Kidney (tissue), 14 donors: ENCODE measurements around the gene GTF2H4. TPM values are rescaled to one million over a fixed set of nuclear protein-coding genes. Genes with fewer than 3 reads are reported as not detected.

ENCODE experiments used
- DNase-seq, 5 donors: peaks; one replicate each; pipeline ENCODE4 v3.0.0-alpha.2; 2013 to 2020
- FAIRE-seq: peaks from 2 replicates; lab custom pipeline; 2012; peaks lifted over from hg19 to GRCh38; lab: Jason Lieb, UNC
- H3K27ac ChIP-seq, 2 donors: one replicate each; pipeline ENCODE4 v1.7.0; 2013; ENCODE audit warnings: low read depth in 2 of 2, low read length in 2 of 2, inconsistent platforms in 1 of 2
- H3K27me3 ChIP-seq: one replicate; pipeline ENCODE4 v1.7.1; 2013; ENCODE audit warnings: low read length, inconsistent platforms; ENCODE audit not compliant: control insufficient read depth, insufficient read depth
- H3K36me3 ChIP-seq, 3 donors: one replicate each; pipeline versions ENCODE4 v1.7.0 to v1.7.1; 2013; ENCODE audit warnings: low read length in 3 of 3, control low read depth in 1 of 3, inconsistent platforms in 1 of 3; ENCODE audit not compliant: insufficient read depth in 3 of 3, control insufficient read depth in 2 of 3
- H3K4me1 ChIP-seq, 3 donors: one replicate each; pipeline versions ENCODE4 v1.7.0 to v1.7.1; 2013; ENCODE audit warnings: low read length in 3 of 3, inconsistent platforms in 1 of 3, low read depth in 1 of 3; ENCODE audit not compliant: control insufficient read depth in 2 of 3, insufficient read depth in 2 of 3
- H3K4me3 ChIP-seq, 3 donors: one replicate each; pipeline versions ENCODE4 v1.7.0 to v1.8.1; 2013; ENCODE audit warnings: low read length in 3 of 3, control low read depth in 1 of 3, inconsistent platforms in 1 of 3
- H3K9ac ChIP-seq, 3 donors: one replicate each; pipeline versions ENCODE4 v1.7.0 to v1.7.1; 2013; ENCODE audit warnings: low read length in 3 of 3, control low read depth in 1 of 3, inconsistent platforms in 1 of 3
- H3K9me3 ChIP-seq, 3 donors: one replicate each; pipeline versions ENCODE4 v1.7.0 to v1.7.1; 2013; ENCODE audit warnings: low read length in 3 of 3, control low read depth in 1 of 3, inconsistent platforms in 1 of 3; ENCODE audit not compliant: control insufficient read depth in 2 of 3, insufficient read depth in 1 of 3
- CTCF ChIP-seq: IDR thresholded peaks from 3 replicates; pipeline ENCODE4 v1.5.1; 2012; ENCODE audit warnings: mild to moderate bottlenecking, moderate library complexity, borderline replicate concordance; ENCODE audit not compliant: insufficient read depth; ENCODE audit errors: extremely low read depth
- intact Hi-C: fragments of 100-400 bp; cut with DNase I; formaldehyde crosslinking; loops from one replicate; pipeline ENCODE4 v1.11.1; 2022
- polyA plus RNA-seq: library from polyadenylated mRNA; stranded (reverse); fragments of 350-450 nt; fragmentation: Illumina TruSeq; extraction: RNeasy Lipid Tissue Mini Kit (QIAGEN cat#74804); gene quantifications from one replicate; pipeline ENCODE4 v1.2.3, GENCODE V29; 2014; ENCODE audit warnings: low read depth, low replicate concordance; ENCODE audit not compliant: insufficient read depth
- total RNA-seq: library from RNA; stranded (reverse); fragmentation: NEBNext Ultra II Directional; extraction: Animal tissue kit (Norgen Biotek cat#: 25700); gene quantifications from one replicate; pipeline ENCODE4 v1.2.1, GENCODE V29; 2021
- donor health status: control.
- donor health status: control.
- donor health status: control.
- donor health status: control.
- donor health status: control.
- donor health status: DM: yes; HTN: yes; CAD: no.
- donor health status: Normal renal cell carcinoma (clear cell type).

GTF2H4 gene
- total and polyA plus RNA-seq, 2 donors from 2014 or later = 20.9 to 39.3 TPM

DNA sequence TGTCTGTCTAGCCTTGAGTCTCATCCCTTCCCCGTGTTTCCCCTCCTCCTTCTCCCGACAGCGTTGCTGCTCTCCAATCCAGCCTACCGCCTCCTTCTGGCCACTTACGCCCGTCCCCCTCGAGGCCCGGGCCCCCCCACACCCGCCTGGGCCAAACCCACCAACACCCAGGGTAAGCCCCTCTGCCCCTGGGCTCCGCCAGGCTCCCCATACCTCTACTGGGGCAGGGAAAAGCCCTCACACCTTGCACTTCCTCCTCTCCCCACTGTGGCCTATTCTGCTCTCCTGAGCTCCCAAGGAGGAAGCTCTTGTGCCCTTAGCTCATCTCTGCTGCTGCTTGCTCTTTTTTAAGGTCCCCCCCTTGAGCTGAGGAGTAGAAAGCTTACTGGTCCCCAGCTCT lies 12.7 kb upstream of the GTF2H4 start:
- no peak for TF ChIP-seq CTCF

DNA sequence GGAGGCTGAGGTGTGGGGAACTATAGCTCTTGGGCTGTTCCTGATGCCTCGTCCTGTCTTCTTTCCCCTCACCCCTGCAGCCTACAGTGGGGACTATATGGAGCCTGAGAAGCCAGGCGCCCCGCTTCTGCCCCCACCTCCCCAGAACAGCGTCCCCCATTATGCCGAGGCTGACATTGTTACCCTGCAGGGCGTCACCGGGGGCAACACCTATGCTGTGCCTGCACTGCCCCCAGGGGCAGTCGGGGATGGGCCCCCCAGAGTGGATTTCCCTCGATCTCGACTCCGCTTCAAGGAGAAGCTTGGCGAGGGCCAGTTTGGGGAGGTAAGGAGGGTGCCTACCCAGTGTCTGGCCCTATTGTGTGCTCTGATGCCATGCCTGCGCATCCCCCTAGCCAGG lies 11.5 kb upstream of the GTF2H4 start:
- intact Hi-C loops = no loop called here
- peaks cover 5 to 36% (median 20%) of the 10 kb centered on the region in 3 donors for H3K36me3 ChIP-seq
- no peak overlapping the region for H3K27ac ChIP-seq
- H3K4me3 ChIP-seq = no peak overlapping the region
- H3K4me1 ChIP-seq = no peaks in the 10 kb centered on the region
- TF ChIP-seq CTCF = no peak
- DNase-seq = no peak
- H3K9ac ChIP-seq = no peak overlapping the region
- no peak for FAIRE-seq
- H3K27me3 ChIP-seq = no peaks in the 10 kb centered on the region
- H3K9me3 ChIP-seq = no peaks in the 10 kb centered on the region

More for the DNA sequence above, 12.7 kb upstream of the GTF2H4 start:
- intact Hi-C loops = no loop called here
- Histone ChIP-seq H3K27me3 (no peaks in the 10 kb centered on the region), H3K9me3 (no peaks in the 10 kb centered on the region), H3K9ac (no peak overlapping the region), H3K4me3 (no peak overlapping the region), H3K4me1 (no peaks in the 10 kb centered on the region), H3K27ac (no peak overlapping the region), H3K36me3 (peaks cover 5 to 42% (median 23%) of the 10 kb centered on the region in 3 donors)
- FAIRE-seq (no peak), DNase-seq (peak in 1 of 5 donors; percentile 59)

- Histone ChIP-seq H3K27ac (no peak overlapping the region), H3K4me1 (no peaks in the 10 kb centered on the region), H3K9ac (no peak overlapping the region), H3K36me3 (peaks cover 5 to 29% (median 18%) of the 10 kb centered on the region in 3 donors), H3K9me3 (no peaks in the 10 kb centered on the region), H3K4me3 (no peak overlapping the region), H3K27me3 (no peaks in the 10 kb centered on the region)
- TF ChIP-seq CTCF = no peak
- FAIRE-seq = no peak
- intact Hi-C loops = no loop called here
- no peak for DNase-seq
Observed at GRCh38 chr6:30897882-30898281, 10.1 kb upstream of the GTF2H4 start.
